SK-N-SH (cell line): ENCODE measurements around the gene ESYT3. TPM values are rescaled to one million over a fixed set of nuclear protein-coding genes. Genes with fewer than 3 reads are reported as not detected.

ENCODE experiments used
- CTCF ChIA-PET: fragments of 300-600, 350-600 bp; formaldehyde crosslinking; extraction: SDS; loops from one replicate; lab custom pipeline; 2021; lab: Yijun Ruan, JAX
- POLR2A ChIA-PET: fragments of 350-600 bp; sonication (Branson Sonifier 250); formaldehyde crosslinking; extraction: SDS; loops from one replicate; lab custom pipeline; 2020; ENCODE audit warnings: antibody characterized with exemption, inconsistent platforms; lab: Yijun Ruan, JAX
- DNase-seq: peaks from one replicate; pipeline ENCODE4 v3.0.0; 2012
- H2AFZ ChIP-seq: fragments of 200-600 bp; sonication (generic); 2 replicates; pipeline ENCODE4 v1.8.1; 2016; ENCODE audit warnings: antibody characterized with exemption, mild to moderate bottlenecking, low read depth
- H3F3A ChIP-seq: fragments of 200-600 bp; sonication (generic); replicated peaks from 2 replicates; pipeline ENCODE3; 2016; ENCODE audit warnings: antibody characterized with exemption, mild to moderate bottlenecking; ENCODE audit not compliant: insufficient read depth
- H3K27ac ChIP-seq, 2 experiments: fragments of 200-500 bp in 1 of 2; fragments of 200-600 bp in 1 of 2; sonication (Bioruptor generic) in 1 of 2; sonication (generic), shearing (Covaris generic) in 1 of 2; 2 replicates each; pipeline versions ENCODE4 v1.5.1 to v1.6.1; 2014 to 2016; ENCODE audit warnings: low read depth in 2 of 2, inconsistent platforms in 1 of 2, low read length in 1 of 2, mild to moderate bottlenecking in 1 of 2, mixed read lengths in 1 of 2
- H3K27me3 ChIP-seq: fragments of 200-600 bp; sonication (generic), shearing (Covaris generic); 2 replicates; pipeline ENCODE4 v1.6.1; 2016; ENCODE audit warnings: mixed run types; ENCODE audit not compliant: insufficient read depth
- H3K36me3 ChIP-seq, 2 experiments: fragments of 200-500 bp in 1 of 2; fragments of 200-600 bp in 1 of 2; sonication (Bioruptor generic) in 1 of 2; sonication (generic) in 1 of 2; replicated peaks in 1 of 2; 2 replicates each; pipeline versions ENCODE3 to v1.5.1; 2014 to 2016; ENCODE audit warnings: low read length in 1 of 2, mild to moderate bottlenecking in 1 of 2; ENCODE audit not compliant: insufficient read depth in 2 of 2, control insufficient read depth in 1 of 2
- H3K4me1 ChIP-seq, 2 experiments: fragments of 200-500 bp in 1 of 2; fragments of 200-600 bp in 1 of 2; sonication (Bioruptor generic) in 1 of 2; sonication (generic), shearing (Covaris generic) in 1 of 2; 2 replicates each; pipeline versions ENCODE4 v1.5.1 to v1.6.1; 2014 to 2016; ENCODE audit warnings: low read depth in 1 of 2, low read length in 1 of 2, mixed run types in 1 of 2; ENCODE audit not compliant: insufficient read depth in 2 of 2, control insufficient read depth in 1 of 2
- H3K4me2 ChIP-seq: fragments of 200-600 bp; sonication (generic), shearing (Covaris generic); 2 replicates; pipeline ENCODE4 v1.6.1; 2017; ENCODE audit warnings: mixed run types
- H3K4me3 ChIP-seq, 2 experiments: fragments of 200-500 bp in 1 of 2; fragments of 200-600 bp in 1 of 2; sonication (Bioruptor generic) in 1 of 2; sonication (generic), shearing (Covaris generic) in 1 of 2; 2 replicates each; pipeline versions ENCODE4 v1.5.1 to v1.8.1; 2014 to 2016; ENCODE audit warnings: low read depth in 2 of 2, inconsistent platforms in 1 of 2, low read length in 1 of 2, mild to moderate bottlenecking in 1 of 2, mixed read lengths in 1 of 2, moderate library complexity in 1 of 2
- H3K79me2 ChIP-seq: fragments of 200-600 bp; sonication (generic); 2 replicates; pipeline ENCODE4 v1.8.1; 2017; ENCODE audit warnings: mild to moderate bottlenecking; ENCODE audit not compliant: insufficient read depth
- H3K9ac ChIP-seq: fragments of 200-600 bp; sonication (generic); 2 replicates; pipeline ENCODE4 v1.6.1; 2017; ENCODE audit warnings: mixed run types
- H3K9me2 ChIP-seq: fragments of 200-600 bp; sonication (generic); 2 replicates; pipeline ENCODE4 v1.6.1; 2017; ENCODE audit warnings: mixed run types
- H3K9me3 ChIP-seq: fragments of 200-600 bp; sonication (generic); 2 replicates; pipeline ENCODE4 v1.6.1; 2017; ENCODE audit warnings: mixed run types, mild to moderate bottlenecking, moderate library complexity
- H4K20me1 ChIP-seq: fragments of 200-600 bp; sonication (generic); 2 replicates; pipeline ENCODE4 v1.6.1; 2017; ENCODE audit warnings: mild to moderate bottlenecking, mixed run types; ENCODE audit not compliant: insufficient read depth
- CHD2 ChIP-seq: fragments of 150-350 bp; IDR thresholded peaks from 2 replicates; pipeline ENCODE4 v1.6.1; 2018; ENCODE audit warnings: low read length; ENCODE audit not compliant: partially characterized antibody
- FOXJ3 ChIP-seq: sonication (generic); formaldehyde crosslinking; IDR thresholded peaks from 2 replicates; pipeline ENCODE4 v1.5.1; 2020; ENCODE audit warnings: mild to moderate bottlenecking, missing genetic modification reagents
- FOXM1 ChIP-seq: IDR thresholded peaks from 2 replicates; pipeline ENCODE4 v1.4.0; 2012; ENCODE audit warnings: low read depth, mild to moderate bottlenecking
- JUND ChIP-seq: IDR thresholded peaks from 2 replicates; pipeline ENCODE4 v1.4.0; 2012
- MXI1 ChIP-seq: IDR thresholded peaks from 2 replicates; pipeline ENCODE4 v1.6.1; 2012; ENCODE audit warnings: mild to moderate bottlenecking, low read depth, low read length, improper control_type of control experiment
- PBX3 ChIP-seq: IDR thresholded peaks from 2 replicates; pipeline ENCODE4; 2012
- REST ChIP-seq: IDR thresholded peaks from 2 replicates; pipeline ENCODE4 v1.6.1; 2012; ENCODE audit warnings: mild to moderate bottlenecking, low read depth, low read length, moderate library complexity
- SMC3 ChIP-seq: IDR thresholded peaks from 2 replicates; pipeline ENCODE4 v1.6.1; 2012; ENCODE audit warnings: low read depth, low read length, improper control_type of control experiment
- TAF1 ChIP-seq: IDR thresholded peaks from 2 replicates; pipeline ENCODE4 v1.6.1; 2012; ENCODE audit warnings: low read depth, mild to moderate bottlenecking, low read length, moderate library complexity, borderline replicate concordance
- TEAD4 ChIP-seq: IDR thresholded peaks from 2 replicates; pipeline ENCODE4 v1.4.0; 2012; ENCODE audit warnings: mild to moderate bottlenecking, borderline replicate concordance; ENCODE audit not compliant: insufficient read depth
- WGBS: methylation state at CpG from one replicate; pipeline ENCODE4 v1.1.6; 2017; ENCODE audit warnings: low lambda C conversion rate; 5-methylcytosine and 5-hydroxymethylcytosine counted together
- polyA plus RNA-seq, 3 experiments: library from polyadenylated mRNA; depleted of rRNA; stranded (reverse); fragments of >200 nt; gene quantifications; 2 replicates each; pipeline ENCODE4 v1.2.3, GENCODE V29; 2012
- TF ChIP-seq, protein P1 (sequence below): IDR thresholded peaks from 2 replicates; pipeline ENCODE4 v1.4.0; 2012; ENCODE audit warnings: low read depth, borderline replicate concordance
- TF ChIP-seq, protein P2 (sequence below): IDR thresholded peaks from 2 replicates; pipeline ENCODE4 v1.4.0; 2012; ENCODE audit warnings: low read depth

ESYT3 gene
- polyA plus RNA-seq, 1 of the 3 experiments (the other 2 are of a cell fraction): 0.33 TPM

- CTCF ChIA-PET: interaction anchor here (0.6 to 1.3 kb wide), 4 partner anchors 28 to 478 kb away, joined by 3 to 4 read pairs (median 4); no protein-coding TSS in a partner anchor
Observed at GRCh38 chr3:138445236-138445635, 10.8 kb downstream of the ESYT3 start.

DNA sequence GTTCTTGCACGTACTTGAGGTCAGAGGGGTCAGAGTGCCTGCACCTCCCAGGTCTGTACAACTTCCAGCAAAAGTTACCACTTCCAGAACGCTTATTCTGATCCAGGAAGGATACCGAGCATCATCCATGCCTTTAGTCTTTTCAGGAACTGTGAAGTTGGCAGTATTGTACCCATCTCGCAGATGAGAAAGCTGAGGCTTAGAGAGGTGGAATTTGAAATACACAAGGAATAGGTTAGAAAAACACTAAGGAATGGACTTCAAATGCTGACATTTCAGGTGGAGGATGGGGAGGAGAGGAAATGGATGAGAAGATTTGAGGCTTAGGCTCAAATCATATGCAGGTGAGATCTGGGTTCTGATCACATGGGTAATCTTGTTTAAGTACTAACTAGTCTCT lies 11.2 kb downstream of the ESYT3 start:
- TF ChIP-seq REST: no peak
- no peak for TF ChIP-seq SMC3
- no peak for TF ChIP-seq TEAD4
- TF ChIP-seq TAF1: no peak
- TF ChIP-seq CHD2: no peak
- no peak for TF ChIP-seq FOXM1
- TF ChIP-seq MXI1: no peak
- TF ChIP-seq FOXJ3 (CRISPR knock-in tag): no peak
- TF ChIP-seq, protein P1, sequence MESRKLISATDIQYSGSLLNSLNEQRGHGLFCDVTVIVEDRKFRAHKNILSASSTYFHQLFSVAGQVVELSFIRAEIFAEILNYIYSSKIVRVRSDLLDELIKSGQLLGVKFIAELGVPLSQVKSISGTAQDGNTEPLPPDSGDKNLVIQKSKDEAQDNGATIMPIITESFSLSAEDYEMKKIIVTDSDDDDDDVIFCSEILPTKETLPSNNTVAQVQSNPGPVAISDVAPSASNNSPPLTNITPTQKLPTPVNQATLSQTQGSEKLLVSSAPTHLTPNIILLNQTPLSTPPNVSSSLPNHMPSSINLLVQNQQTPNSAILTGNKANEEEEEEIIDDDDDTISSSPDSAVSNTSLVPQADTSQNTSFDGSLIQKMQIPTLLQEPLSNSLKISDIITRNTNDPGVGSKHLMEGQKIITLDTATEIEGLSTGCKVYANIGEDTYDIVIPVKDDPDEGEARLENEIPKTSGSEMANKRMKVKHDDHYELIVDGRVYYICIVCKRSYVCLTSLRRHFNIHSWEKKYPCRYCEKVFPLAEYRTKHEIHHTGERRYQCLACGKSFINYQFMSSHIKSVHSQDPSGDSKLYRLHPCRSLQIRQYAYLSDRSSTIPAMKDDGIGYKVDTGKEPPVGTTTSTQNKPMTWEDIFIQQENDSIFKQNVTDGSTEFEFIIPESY: no peak
- TF ChIP-seq, protein P2, sequence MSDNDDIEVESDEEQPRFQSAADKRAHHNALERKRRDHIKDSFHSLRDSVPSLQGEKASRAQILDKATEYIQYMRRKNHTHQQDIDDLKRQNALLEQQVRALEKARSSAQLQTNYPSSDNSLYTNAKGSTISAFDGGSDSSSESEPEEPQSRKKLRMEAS: no peak
- no peak for TF ChIP-seq JUND
- TF ChIP-seq PBX3: no peak
- Histone ChIP-seq H3K27me3 (no peaks in the 10 kb centered on the region), H3K4me2 (no peak overlapping the region), H3K4me1 (peaks cover 0 to 19% of the 10 kb centered on the region in 2 experiments; a peak in 3 of 4 replicates), H3K27ac (no peak overlapping the region), H4K20me1 (no peaks in the 10 kb centered on the region), H3K9me3 (no peaks in the 10 kb centered on the region), H3K36me3 (no peaks in the 10 kb centered on the region), H3K4me3 (no peak overlapping the region), H3K9me2 (no peaks in the 10 kb centered on the region), H3K79me2 (no peaks in the 10 kb centered on the region), H3K9ac (no peak overlapping the region), H2AFZ (no peak overlapping the region), H3F3A (peaks cover 11% of the 10 kb centered on the region)
- ChIA-PET POLR2A (no interaction called here), CTCF (interaction anchor here (0.8 to 1.3 kb wide), 3 partner anchors 471 to 493 kb away, joined by 3 to 4 read pairs (median 3); no protein-coding TSS in a partner anchor)
- DNase-seq: no peak
- WGBS: 88% methylated on average over 4 of the region's 4 CpGs

More at GRCh38 chr3:138445236-138445635, 10.8 kb downstream of the ESYT3 start:
- Histone ChIP-seq H3K4me1 (peaks cover 0 to 22% of the 10 kb centered on the region in 2 experiments), H3K9me3 (no peaks in the 10 kb centered on the region), H3K9me2 (no peaks in the 10 kb centered on the region), H2AFZ (no peak overlapping the region), H3K36me3 (no peaks in the 10 kb centered on the region), H3F3A (peaks cover 11% of the 10 kb centered on the region), H3K27ac (no peak overlapping the region), H3K4me3 (no peak overlapping the region), H3K27me3 (no peaks in the 10 kb centered on the region), H3K79me2 (no peaks in the 10 kb centered on the region), H3K4me2 (no peak overlapping the region), H4K20me1 (no peaks in the 10 kb centered on the region), H3K9ac (no peak overlapping the region)
- WGBS: 90% methylated on average over 7 of the region's 7 CpGs
- no peak for DNase-seq
- POLR2A ChIA-PET: no interaction called here
- no peak for TF ChIP-seq SMC3
- TF ChIP-seq, all 33 proteins: peak for 0
